NCI-H82 treated with DMSO at 0.1 percent for 48 hours (cell line): ENCODE measurements around the gene NOX3.

Source experiments
- DNase-seq: peaks from one replicate; lab custom pipeline; 2025; ENCODE audit not compliant: unreplicated experiment; lab: John Stamatoyannopoulos, UW

Gene NOX3

DNA sequence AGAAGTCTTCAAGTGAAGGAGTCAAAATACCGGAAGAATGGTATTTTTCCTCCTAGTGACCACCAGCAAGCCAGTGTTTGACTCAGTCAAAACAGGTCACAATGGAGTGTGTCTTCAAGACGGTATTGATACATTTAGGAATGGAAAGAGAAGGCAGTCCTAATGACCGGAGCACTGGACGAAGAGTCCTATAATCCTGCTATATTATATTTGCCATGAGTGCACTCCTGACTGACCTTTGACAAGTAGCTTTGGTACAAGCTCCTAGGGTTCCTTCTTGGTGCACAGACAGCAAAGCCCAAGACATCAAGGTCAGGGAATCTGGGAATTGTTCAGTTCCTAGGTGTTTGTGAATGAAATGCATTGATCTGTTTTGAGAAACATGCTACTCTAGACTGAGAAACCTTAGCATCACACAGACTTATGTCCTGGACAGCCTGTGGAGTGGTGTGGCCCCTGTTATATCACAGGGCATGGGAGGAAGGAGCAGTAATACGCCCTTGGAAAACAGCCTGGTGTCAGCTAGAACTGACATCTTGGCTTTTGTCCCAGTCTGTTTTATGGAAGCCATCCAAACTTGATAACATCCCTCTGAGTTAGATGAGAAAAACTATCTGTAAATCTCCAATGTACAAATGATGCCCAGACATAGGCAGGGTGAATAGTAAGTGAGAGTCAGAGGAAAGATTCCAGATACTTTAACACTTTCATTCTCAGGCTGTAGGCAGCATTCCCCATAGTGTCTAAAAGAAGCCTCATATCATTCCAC is 18.5 kb downstream of the NOX3 start:
- no peak for DNase-seq

DNA sequence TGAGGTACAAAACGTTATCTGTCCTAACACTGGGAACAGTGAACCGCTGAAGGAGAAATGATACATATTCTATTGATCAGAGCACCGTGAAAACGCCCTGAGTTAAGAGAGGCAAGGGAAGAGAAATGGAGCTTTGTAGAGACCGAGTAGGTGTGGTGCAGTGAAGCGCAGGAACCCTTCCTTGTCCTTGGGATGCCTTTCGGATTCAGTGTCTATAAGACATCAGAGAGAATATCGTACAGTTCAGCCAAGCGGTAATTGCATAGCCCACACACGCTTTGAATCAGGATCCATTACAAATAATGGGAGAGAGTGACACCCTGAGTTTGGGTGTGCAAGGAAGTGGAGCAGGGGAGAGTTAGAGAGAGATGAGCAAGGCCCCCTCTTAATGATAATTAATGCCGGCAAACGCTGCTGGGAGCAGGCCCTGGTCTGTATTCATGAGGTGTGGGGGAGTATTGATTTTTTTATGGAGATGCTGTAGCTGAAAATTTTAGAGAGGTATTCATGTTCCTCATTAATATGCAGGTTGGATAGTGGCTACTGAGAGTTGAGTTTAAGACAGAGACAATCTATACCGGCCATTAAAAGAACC is 20.7 kb downstream of the NOX3 start:
- no peak for DNase-seq

GRCh38 chr6:155434096-155434495 is 21.5 kb downstream of the NOX3 start:
- no peak for DNase-seq

DNA sequence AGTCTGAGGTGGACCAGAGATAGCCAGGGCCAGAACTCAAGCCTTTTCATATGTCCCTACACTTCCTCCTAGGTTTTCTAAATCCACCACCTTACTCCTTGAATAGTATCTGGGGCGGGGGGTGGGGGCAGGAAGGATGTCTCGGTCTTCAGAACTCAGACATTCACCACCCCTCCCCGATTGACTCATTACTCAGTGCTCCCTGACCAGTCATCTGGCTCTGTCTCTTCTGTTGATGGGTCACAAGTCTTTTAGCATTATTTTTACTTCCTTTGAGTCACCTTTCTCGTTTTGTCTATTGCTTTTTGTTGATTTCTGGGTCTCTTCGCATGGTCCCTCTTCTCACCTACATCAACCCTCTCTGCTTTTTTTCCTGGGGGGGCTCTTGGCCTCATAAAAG is 23.3 kb downstream of the NOX3 start:
- DNase-seq = no peak

GRCh38 chr6:155429321-155429893 is 26.2 kb downstream of the NOX3 start:
- DNase-seq = no peak

GRCh38 chr6:155426408-155426945 is 29.2 kb downstream of the NOX3 start:
- no peak for DNase-seq

- no peak for DNase-seq
Observed at GRCh38 chr6:155424181-155424580, 31.5 kb downstream of the NOX3 start.

GRCh38 chr6:155422635-155423034 is 33.0 kb downstream of the NOX3 start:
- DNase-seq = no peak

GRCh38 chr6:155420492-155420891 is 35.1 kb downstream of the NOX3 start:
- no peak for DNase-seq

- no peak for DNase-seq
Observed at GRCh38 chr6:155419161-155419560, 36.5 kb downstream of the NOX3 start.

- DNase-seq = no peak
Observed at GRCh38 chr6:155418017-155418761, 37.5 kb downstream of the NOX3 start.

DNA sequence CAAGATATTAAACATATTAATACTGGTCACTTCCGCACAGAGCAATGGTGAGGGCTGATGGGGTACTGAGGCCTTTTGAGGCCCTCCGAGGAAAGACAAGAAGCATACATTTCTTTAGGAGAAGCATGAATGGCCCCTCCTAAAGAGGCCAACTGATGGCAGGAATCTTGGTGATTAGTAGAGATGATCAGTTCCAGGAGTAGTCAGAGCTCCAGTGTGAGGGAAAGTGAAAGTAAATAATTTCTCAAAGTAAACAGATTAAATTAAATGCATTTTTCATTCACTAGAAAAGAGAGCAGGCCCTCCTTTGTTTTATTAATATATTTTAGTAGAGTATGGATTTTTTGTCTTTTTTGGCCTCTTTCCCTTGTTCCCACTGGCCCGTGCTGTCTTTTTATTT is 38.2 kb downstream of the NOX3 start:
- no peak for DNase-seq

- DNase-seq = no peak
Observed at GRCh38 chr6:155415953-155416352, 39.7 kb downstream of the NOX3 start.

DNA sequence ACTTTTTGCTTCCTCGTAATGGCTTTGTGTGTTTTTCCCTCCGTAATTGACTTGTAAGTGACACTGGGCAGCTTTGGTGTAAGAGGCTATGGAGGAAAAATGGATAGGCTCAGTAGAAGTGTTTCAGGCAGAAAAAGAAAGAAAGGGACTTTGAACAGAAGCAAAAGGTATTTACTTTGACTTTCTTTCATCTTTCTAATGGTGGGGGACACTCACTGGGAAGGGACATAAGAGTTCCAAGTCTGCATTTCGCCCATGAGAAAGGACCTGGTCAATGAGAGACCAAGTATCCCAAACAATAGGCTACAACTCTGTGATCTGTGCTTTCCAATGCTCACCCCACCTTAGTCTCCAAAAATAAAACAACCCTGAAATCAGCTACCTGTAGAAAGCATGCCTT is 41.6 kb downstream of the NOX3 start:
- DNase-seq = no peak

DNA sequence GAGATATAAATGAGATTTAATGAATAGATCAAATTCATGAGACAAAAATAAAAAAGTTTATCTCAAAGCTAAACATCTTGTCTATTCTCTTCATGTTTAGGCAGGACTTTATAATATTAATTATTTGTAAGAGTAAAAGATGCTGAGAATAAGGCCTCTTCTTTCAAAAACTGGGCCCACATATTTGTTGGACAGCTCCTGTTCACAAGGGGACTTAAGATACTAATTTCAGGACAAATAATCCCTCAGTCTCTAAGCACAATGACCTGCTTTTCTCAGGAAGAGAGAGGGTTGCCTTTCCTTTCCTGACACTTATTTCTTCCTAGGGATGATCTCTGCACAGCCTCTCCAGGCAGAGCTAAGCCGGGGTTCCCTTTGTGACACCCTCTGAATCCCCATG is 43.3 kb downstream of the NOX3 start:
- DNase-seq = no peak

DNA sequence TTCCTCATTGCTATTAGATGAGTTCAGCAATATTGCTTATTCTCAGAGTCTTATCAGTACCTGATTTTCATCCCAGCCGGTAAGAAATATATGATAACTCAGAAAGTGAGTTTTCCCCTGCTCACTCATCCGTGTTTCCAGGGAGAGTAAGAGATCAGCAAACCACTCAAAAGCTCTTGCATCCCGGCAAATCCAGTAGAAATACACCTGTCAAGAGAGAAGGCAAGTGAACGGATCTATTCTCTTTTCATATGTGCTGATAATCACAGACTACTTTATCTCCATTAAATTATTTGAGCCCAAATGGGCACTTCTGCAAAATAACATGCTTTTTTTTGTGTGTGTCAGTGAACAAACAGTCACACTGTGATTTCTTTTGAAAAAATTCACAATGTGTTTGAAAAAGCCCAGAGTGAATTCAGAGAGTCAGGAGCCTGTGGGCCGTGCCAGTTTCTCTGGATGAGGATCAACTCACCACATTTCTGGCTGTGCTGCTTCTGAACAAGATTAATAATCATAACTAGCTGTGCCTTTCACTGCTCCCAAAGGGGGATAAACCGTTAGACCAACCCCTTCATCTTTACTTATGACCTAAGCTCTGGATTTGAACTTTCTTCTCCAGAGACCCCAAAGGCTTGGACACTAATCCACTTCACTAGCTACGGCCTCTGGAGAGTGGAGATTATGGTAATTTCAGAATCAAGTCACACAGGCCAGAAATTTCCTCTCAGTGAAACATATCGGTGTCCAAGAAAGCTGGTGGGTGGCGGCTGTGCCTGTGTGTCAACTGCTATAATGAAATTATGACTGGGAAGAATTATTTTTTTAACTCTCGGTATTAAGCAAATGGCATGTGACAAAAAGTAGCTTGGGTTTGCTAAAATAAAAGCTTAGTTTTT is 44.2 kb downstream of the NOX3 start:
- peak; percentile 53 for DNase-seq

DNA sequence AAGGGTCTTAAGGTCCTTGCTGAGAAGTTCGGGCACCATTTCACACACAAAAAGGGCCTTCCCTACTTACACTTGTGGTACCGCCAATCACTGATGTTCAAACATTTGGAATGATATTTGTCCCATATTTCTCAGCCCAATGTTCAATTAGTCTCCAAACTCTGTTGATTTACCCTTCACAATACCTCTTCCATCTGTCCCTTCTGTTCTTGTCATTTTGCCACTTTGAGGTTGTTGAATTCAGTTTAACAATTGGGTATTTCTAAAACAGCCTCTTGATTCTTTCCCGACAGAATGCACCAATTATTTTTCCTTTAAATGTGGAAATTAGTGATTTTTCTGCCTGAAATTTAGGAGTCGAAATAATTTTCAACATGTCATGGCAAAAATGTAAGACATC is 46.2 kb downstream of the NOX3 start:
- no peak for DNase-seq

DNA sequence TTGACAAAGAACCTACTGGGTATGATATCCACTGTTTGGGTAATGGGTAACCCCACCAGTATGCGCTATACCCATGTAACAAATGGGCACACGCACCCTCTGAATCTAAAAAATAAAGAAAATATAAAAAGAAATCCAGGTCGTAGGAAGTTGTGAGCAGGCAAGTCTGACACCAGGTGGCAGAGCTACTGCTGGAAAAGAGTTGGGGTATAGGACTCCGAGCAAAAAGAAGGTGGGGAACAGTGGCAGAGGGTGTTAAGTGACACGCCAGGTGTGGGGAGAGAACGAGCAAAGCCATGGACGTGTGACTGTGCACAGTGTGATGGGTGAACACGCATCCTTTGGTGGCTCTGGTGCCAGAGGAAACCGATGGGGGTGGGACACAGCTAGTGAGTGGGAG is 46.7 kb downstream of the NOX3 start:
- no peak for DNase-seq

DNA sequence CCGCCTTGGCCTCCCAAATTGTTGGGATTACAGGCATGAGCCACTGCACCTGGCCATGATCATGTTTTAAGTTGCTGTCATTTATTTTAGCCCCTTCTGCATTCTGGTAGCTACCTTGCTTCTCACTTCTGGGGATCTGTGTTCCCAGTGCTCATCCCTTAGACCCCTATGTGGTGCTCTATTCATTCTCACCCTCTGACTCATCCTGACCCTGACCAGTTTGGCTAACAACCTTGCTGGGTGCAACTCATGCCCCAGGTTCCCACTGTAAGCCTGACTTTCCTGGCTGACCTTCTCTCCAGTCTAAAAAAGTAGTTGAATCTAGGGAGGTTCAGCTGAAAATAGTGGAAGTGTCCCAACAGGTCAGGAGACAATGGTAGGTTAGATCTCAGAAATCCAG is 47.4 kb downstream of the NOX3 start:
- no peak for DNase-seq

DNA sequence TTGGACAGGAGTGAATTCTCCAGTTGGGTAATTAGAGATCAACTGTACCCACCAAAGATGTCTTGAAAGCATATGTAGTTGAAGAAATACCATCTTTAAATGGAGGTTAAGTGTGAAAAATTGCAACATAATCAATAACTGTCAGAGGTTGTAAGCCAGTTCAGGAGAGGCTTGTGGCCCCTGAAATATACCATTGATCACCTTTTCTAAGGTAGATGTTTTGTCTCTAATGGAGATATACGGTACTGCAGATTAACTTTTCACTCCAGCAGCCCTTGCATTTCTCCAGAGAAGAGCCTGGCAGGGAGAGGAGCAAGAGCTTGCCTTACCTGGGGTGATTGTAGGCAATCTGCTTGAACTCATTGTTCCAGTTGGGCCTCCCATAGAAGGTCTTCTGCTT is 48.8 kb downstream of the NOX3 start:
- DNase-seq = no peak

GRCh38 chr6:155404937-155405336 is 50.7 kb downstream of the NOX3 start:
- no peak for DNase-seq
